Small intestine (tissue), 7 donors: ENCODE results near the gene TMEM217. TPM values are rescaled to one million over a fixed set of nuclear protein-coding genes. Genes with fewer than 3 reads are reported as not detected.
A peak's percentile ranks its signal among the peaks of the same experiment; 100 is the strongest.
"Not testable (repeated sequence)": the region's sequence is repeated elsewhere in the genome, so short reads cannot be mapped to it uniquely, and the experiment has no call there.

Source experiments
- DNase-seq, 2 donors: peaks; one replicate each; pipeline versions ENCODE4 v3.0.0 to v3.0.0-alpha.2; 2013
- FAIRE-seq: peaks from 2 replicates; lab custom pipeline; 2012; peaks lifted over from hg19 to GRCh38; lab: Jason Lieb, UNC
- H3K27ac ChIP-seq, 3 donors: one replicate each; pipeline ENCODE4 v1.5.1; 2013; ENCODE audit warnings: low read length in 2 of 3, mild to moderate bottlenecking in 2 of 3, control low read depth in 1 of 3, inconsistent platforms in 1 of 3, low read depth in 1 of 3, moderate library complexity in 1 of 3
- H3K27me3 ChIP-seq, 3 donors: one replicate each; pipeline ENCODE4 v1.6.1; 2013; ENCODE audit warnings: low read length in 3 of 3, inconsistent platforms in 1 of 3; ENCODE audit not compliant: control insufficient read depth in 3 of 3, insufficient read depth in 3 of 3
- H3K36me3 ChIP-seq, 3 donors: one replicate each; pipeline ENCODE4 v1.6.1; 2013; ENCODE audit warnings: low read length in 3 of 3, inconsistent platforms in 1 of 3, low read depth in 1 of 3, mild to moderate bottlenecking in 1 of 3, moderate library complexity in 1 of 3; ENCODE audit not compliant: control insufficient read depth in 3 of 3, insufficient read depth in 2 of 3
- H3K4me1 ChIP-seq, 3 donors: one replicate each; pipeline ENCODE4 v1.6.1; 2013; ENCODE audit warnings: low read length in 2 of 3, inconsistent platforms in 1 of 3, low read depth in 1 of 3, mild to moderate bottlenecking in 1 of 3, moderate library complexity in 1 of 3; ENCODE audit not compliant: control insufficient read depth in 3 of 3, insufficient read depth in 2 of 3
- H3K4me3 ChIP-seq, 3 donors: one replicate each; pipeline ENCODE4 v1.5.1; 2013; ENCODE audit warnings: low read length in 3 of 3, control low read depth in 1 of 3, inconsistent platforms in 1 of 3, low read depth in 1 of 3, mild to moderate bottlenecking in 1 of 3, moderate library complexity in 1 of 3
- H3K9me3 ChIP-seq, 2 donors: one replicate each; pipeline ENCODE4 v1.6.1; 2013; ENCODE audit warnings: low read depth in 1 of 2, low read length in 1 of 2; ENCODE audit not compliant: control insufficient read depth in 2 of 2, insufficient read depth in 1 of 2
- WGBS, 3 donors: extraction: QIAGEN DNeasy Blood & Tissue Kit; methylation state at CpG; one replicate each; pipeline ENCODE4 v1.1.7; 2013; 5-methylcytosine and 5-hydroxymethylcytosine counted together
- polyA plus RNA-seq, 4 donors: library from polyadenylated mRNA; stranded (reverse) in 3 of 4; unstranded in 1 of 4; fragments of 200-250 nt in 3 of 4; fragments of 120-200 nt in 1 of 4; gene quantifications; one replicate each; pipeline versions ENCODE4 v1.2.1 to v1.2.3, GENCODE V29; 2013
- donor health status: healthy with polysubstance abuse.
- donor health status: control.
- donor health status: control.
- donor health status: Bipolar disorder and iron deficiency.
- donor health status: healthy.

Gene TMEM217
- polyA plus RNA-seq, 4 donors = 0.38 to 1.6 (median 0.84) TPM

- Histone ChIP-seq H3K27me3 (no peaks in the 10 kb centered on the region), H3K36me3 (no peaks in the 10 kb centered on the region), H3K4me1 (peaks cover 2 to 4% (median 3%) of the 10 kb centered on the region in 3 donors), H3K9me3 (peaks cover 0 to 3% of the 10 kb centered on the region in 2 donors), H3K27ac (peak overlapping the region in 1 of 3 donors; percentile 14), H3K4me3 (no peak overlapping the region)
- no peak for DNase-seq
- no peak for FAIRE-seq
- WGBS, 3 donors = 72 to 83% (median 78%) methylated on average over 7 of the region's 7 CpGs
Observed at GRCh38 chr6:37187321-37188022, 70.5 kb downstream of the TMEM217 start.

GRCh38 chr6:37185949-37186720 lies 71.8 kb downstream of the TMEM217 start:
- not testable (repeated sequence) for DNase-seq, H3K4me3 ChIP-seq, H3K36me3 ChIP-seq, H3K9me3 ChIP-seq, FAIRE-seq, H3K4me1 ChIP-seq, H3K27me3 ChIP-seq
- peak overlapping the region in 1 of 3 donors; percentile 20 for H3K27ac ChIP-seq
- 81 to 89% (median 84%) methylated on average over 6 of the region's 6 CpGs for WGBS, 3 donors

DNA sequence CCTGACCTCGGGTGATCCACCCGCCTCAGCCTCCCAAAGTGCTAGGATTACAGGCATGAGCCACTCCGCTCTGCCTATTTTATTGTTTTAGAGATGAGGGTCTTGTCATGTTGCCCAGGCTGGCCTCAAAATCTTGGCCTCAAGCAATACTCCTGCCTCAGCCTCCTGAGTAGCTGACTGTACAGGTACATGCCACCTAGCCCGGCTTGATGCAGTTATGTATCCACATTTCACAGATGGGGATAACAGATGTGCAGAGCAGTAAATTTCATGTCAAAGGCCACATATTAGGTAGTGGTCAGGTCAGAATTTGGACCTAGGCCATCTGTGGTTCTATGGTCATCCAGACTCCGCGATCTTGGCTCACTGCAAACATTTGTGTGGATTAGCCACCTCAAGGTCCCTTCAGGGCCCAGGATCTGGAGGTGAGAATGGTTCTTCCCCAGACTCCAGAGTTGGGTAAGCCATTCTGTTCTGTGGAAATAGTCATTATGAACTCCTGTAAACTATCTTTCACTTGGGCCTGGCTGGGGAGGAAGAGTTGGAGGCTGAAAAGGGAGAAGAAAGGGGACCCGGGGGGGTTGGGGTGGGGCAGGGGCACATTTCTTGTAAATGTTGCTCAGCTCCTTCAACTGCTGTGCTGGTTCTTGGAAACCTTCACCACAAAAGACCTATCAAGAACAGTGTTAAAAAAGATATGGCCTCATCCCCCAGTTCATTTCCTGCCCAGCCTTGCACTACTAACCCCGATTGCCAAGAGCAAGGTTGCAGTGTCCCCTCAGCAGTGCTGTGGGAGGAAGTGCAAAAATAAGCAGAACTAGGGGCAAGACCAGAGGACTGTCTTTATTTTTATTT lies 75.0 kb downstream of the TMEM217 start:
- Histone ChIP-seq H3K27me3 (no peaks in the 10 kb centered on the region), H3K4me1 (peaks cover 0 to 2% (median 0%) of the 10 kb centered on the region in 3 donors), H3K4me3 (no peak overlapping the region), H3K36me3 (no peaks in the 10 kb centered on the region), H3K9me3 (no peaks in the 10 kb centered on the region), H3K27ac (peak overlapping the region in 2 of 3 donors; percentile 38 to 92)
- FAIRE-seq (no peak), DNase-seq (peak in 1 of 2 donors; percentile 75)
- WGBS, 3 donors = 74 to 78% (median 75%) methylated on average over 8 of the region's 8 CpGs

- FAIRE-seq = not testable (repeated sequence)
- WGBS, 3 donors = 92 to 97% (median 92%) methylated on average over 4 of the region's 4 CpGs
Observed at GRCh38 chr6:37180610-37181009, 77.3 kb downstream of the TMEM217 start.

DNA sequence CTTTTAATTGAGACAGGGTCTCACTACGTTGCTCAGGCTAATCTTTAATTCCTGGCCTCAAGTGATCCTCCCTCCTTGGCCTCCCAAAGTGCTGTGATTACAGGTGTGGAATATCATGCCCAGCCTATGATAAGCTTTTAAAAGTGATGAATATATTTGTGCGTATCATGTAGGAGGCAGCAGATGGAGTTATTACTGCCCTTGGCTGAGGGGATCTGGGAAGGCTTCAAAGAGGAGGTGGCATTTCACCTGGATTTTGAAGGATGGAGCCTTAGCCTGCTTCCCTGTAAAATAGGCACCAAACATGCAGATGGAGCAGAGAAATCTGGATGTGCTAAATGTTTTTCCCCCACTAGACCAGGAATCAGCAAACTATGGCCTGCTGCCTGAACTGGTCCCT lies 77.9 kb downstream of the TMEM217 start:
- Histone ChIP-seq H3K27me3 (no peaks in the 10 kb centered on the region), H3K4me1 (peaks cover 0 to 2% (median under 1%) of the 10 kb centered on the region in 3 donors), H3K4me3 (no peak overlapping the region), H3K9me3 (no peaks in the 10 kb centered on the region), H3K27ac (peak overlapping the region in 1 of 3 donors; percentile 21), H3K36me3 (peaks cover 0 to 9% (median 5%) of the 10 kb centered on the region in 3 donors)
- no peak for FAIRE-seq
- WGBS, 3 donors = 85 to 91% (median 88%) methylated on average over 2 of the region's 2 CpGs
- no peak for DNase-seq

More at GRCh38 chr6:37180610-37181009, 77.3 kb downstream of the TMEM217 start:
- not testable (repeated sequence) for H3K4me1 ChIP-seq, H3K36me3 ChIP-seq, H3K9me3 ChIP-seq, H3K4me3 ChIP-seq, H3K27ac ChIP-seq, H3K27me3 ChIP-seq, DNase-seq

- Histone ChIP-seq H3K9me3 (no peaks in the 10 kb centered on the region), H3K27me3 (no peaks in the 10 kb centered on the region), H3K36me3 (peaks cover 5 to 25% (median 23%) of the 10 kb centered on the region in 3 donors), H3K27ac (no peak overlapping the region), H3K4me3 (no peak overlapping the region), H3K4me1 (peaks cover 2 to 9% (median 8%) of the 10 kb centered on the region in 3 donors)
- WGBS, 3 donors = 73 to 87% (median 81%) methylated on average over 8 of the region's 8 CpGs
- DNase-seq = peak in 1 of 2 donors; percentile 36
- FAIRE-seq = no peak
Observed at GRCh38 chr6:37177935-37178517, 79.9 kb downstream of the TMEM217 start.

- FAIRE-seq (no peak), DNase-seq (no peak)
- no peaks in the 10 kb centered on the region for H3K9me3 ChIP-seq
- no peak overlapping the region for H3K4me3 ChIP-seq
- H3K27me3 ChIP-seq = no peaks in the 10 kb centered on the region
- no peak overlapping the region for H3K27ac ChIP-seq
- peaks cover 5 to 32% (median 29%) of the 10 kb centered on the region in 3 donors for H3K36me3 ChIP-seq
- peaks cover 0 to 15% (median 8%) of the 10 kb centered on the region in 3 donors for H3K4me1 ChIP-seq
- 31 to 48% (median 42%) methylated on average over 10 of the region's 10 CpGs for WGBS, 3 donors
Observed at GRCh38 chr6:37177077-37177934, 80.6 kb downstream of the TMEM217 start.
